Mammary epithelial cell (primary cell): ENCODE measurements around the gene RTN4R.

ENCODE experiments used
- EZH2 ChIP-seq: IDR thresholded peaks from 2 replicates; pipeline ENCODE4 v1.6.1; 2012; ENCODE audit warnings: low read length, inconsistent platforms, borderline replicate concordance
- TF ChIP-seq, protein P1 (sequence below), 2 donors: IDR thresholded peaks in 1 of 2; conservative IDR thresholded peaks in 1 of 2; 2 replicates each; pipeline ENCODE4 v1.5.1; 2011 to 2012; ENCODE audit warnings: inconsistent platforms in 2 of 2, low read length in 2 of 2, mild to moderate bottlenecking in 2 of 2, control low read depth in 1 of 2, low read depth in 1 of 2; ENCODE audit not compliant: insufficient read depth in 1 of 2; ENCODE audit errors: extremely low read depth in 1 of 2

DNA sequence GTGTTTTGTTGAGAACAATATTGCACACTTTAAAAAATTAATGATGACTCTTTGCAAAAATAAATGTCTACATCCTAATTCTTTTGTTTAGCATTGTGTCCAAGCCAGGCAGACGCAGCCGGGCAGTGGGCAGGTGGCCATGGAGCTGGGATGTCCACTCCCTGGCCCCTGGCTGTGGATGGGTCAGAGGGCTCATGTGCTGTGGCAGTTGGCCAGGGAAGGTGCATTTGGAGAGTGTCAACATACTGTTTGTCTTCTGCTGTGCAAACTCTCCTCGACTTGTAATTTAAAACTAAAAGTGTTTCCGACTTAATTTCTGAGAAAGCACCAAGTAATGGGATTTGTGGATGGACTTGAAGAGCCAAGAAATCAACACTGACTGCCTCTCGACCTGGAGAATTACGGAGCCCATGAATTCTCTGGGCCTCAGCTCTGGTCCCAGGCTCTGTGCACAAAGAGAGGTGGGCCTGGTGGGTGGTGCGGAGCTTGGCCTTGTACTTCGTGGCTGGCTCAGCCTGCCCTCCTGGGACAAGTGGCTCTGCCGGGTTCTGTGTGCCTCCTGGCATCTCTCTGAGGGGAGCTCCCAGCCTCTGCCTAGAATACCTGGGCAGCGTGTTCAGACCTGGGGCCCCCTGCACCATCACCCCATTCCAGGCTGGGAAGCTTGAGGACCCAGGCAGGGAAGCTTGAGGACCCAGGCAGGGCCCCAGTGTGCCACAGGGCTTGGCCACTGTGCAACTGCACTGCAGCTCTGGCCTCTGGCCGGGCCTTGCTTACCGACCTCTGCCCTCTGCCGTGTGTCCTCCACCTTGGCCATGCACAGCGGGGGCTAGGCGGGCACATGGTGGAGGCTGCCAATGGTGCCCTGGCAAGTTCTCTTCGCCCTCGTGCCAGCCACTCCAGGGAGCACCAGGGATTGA, 46.4 kb downstream of the RTN4R start:
- TF ChIP-seq EZH2: no peak
- TF ChIP-seq, protein P1, sequence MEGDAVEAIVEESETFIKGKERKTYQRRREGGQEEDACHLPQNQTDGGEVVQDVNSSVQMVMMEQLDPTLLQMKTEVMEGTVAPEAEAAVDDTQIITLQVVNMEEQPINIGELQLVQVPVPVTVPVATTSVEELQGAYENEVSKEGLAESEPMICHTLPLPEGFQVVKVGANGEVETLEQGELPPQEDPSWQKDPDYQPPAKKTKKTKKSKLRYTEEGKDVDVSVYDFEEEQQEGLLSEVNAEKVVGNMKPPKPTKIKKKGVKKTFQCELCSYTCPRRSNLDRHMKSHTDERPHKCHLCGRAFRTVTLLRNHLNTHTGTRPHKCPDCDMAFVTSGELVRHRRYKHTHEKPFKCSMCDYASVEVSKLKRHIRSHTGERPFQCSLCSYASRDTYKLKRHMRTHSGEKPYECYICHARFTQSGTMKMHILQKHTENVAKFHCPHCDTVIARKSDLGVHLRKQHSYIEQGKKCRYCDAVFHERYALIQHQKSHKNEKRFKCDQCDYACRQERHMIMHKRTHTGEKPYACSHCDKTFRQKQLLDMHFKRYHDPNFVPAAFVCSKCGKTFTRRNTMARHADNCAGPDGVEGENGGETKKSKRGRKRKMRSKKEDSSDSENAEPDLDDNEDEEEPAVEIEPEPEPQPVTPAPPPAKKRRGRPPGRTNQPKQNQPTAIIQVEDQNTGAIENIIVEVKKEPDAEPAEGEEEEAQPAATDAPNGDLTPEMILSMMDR (conservative IDR thresholded peaks at IDR 0.05 in 1 of 2, IDR thresholded peaks at IDR 0.05 in 1 of 2; ENCODE audit: extremely low read depth in 1 of 2, insufficient read depth in 1 of 2, low read depth in 1 of 2, low read length in 2 of 2): no peak
